Naive B cell (primary cell): ENCODE measurements around the gene ARHGAP25. TPM values are rescaled to one million over a fixed set of nuclear protein-coding genes. Genes with fewer than 3 reads are reported as not detected.
A peak's percentile ranks its signal among the peaks of the same experiment; 100 is the strongest.

Experiments used
- ATAC-seq, 2 donors: fragments of 150-1000 bp; cut with Tn5 transposase; 2 replicates each; pipeline ENCODE4 v1.10.0; 2021; ENCODE audit warnings: low read depth in 2 of 2, mild to moderate bottlenecking in 2 of 2, moderate library complexity in 2 of 2
- DNase-seq: peaks from one replicate; pipeline ENCODE4 v3.0.0; 2022
- H3K27ac Mint-ChIP-seq, 6 donors: one replicate each; pipeline ENCODE4 v1.8.0; 2020 to 2022; ENCODE audit warnings: mild to moderate bottlenecking in 6 of 6, mixed read lengths in 6 of 6, moderate library complexity in 5 of 6, inconsistent platforms in 2 of 6
- H3K27me3 Mint-ChIP-seq, 3 donors: one replicate each; pipeline ENCODE4 v1.8.0; 2021 to 2022; ENCODE audit warnings: mixed read lengths in 3 of 3, mild to moderate bottlenecking in 1 of 3
- H3K36me3 Mint-ChIP-seq, 2 donors: one replicate each; pipeline ENCODE4 v1.8.0; 2020 to 2022; ENCODE audit warnings: mixed read lengths in 2 of 2, inconsistent platforms in 1 of 2, mild to moderate bottlenecking in 1 of 2
- H3K4me1 Mint-ChIP-seq, 3 donors: one replicate each; pipeline ENCODE4 v1.8.0; 2020 to 2022; ENCODE audit warnings: mixed read lengths in 3 of 3, inconsistent platforms in 1 of 3, mild to moderate bottlenecking in 1 of 3, moderate library complexity in 1 of 3
- H3K4me3 Mint-ChIP-seq, 8 donors: one replicate each; pipeline ENCODE4 v1.8.0; 2020 to 2022; ENCODE audit warnings: mild to moderate bottlenecking in 8 of 8, mixed read lengths in 8 of 8, moderate library complexity in 8 of 8, inconsistent platforms in 2 of 8
- H3K9me3 Mint-ChIP-seq, 7 donors: one replicate each; pipeline ENCODE4 v1.8.0; 2020 to 2022; ENCODE audit warnings: mixed read lengths in 7 of 7, mild to moderate bottlenecking in 5 of 7, inconsistent platforms in 2 of 7, moderate library complexity in 1 of 7
- polyA plus RNA-seq, 6 donors: library from polyadenylated mRNA; unstranded; fragments of 300-500 nt; fragmentation: Illumina TruSeq; gene quantifications; one replicate each; pipeline ENCODE4 v1.2.3, GENCODE V29; 2021; ENCODE audit warnings: low read depth in 6 of 6

ARHGAP25 gene
- polyA plus RNA-seq, 6 donors from 2014 or later, result 45.1 to 164 (median 107) TPM

- no peaks in the 10 kb centered on the region for H3K9me3 Mint-ChIP-seq
- no peak overlapping the region for H3K4me3 Mint-ChIP-seq
- no peak for DNase-seq
- peak overlapping the region in 3 of 6 donors; percentile 32 to 83 (median 67) for H3K27ac Mint-ChIP-seq
- no peaks in the 10 kb centered on the region for H3K27me3 Mint-ChIP-seq
- ATAC-seq, result no peak
- H3K4me1 Mint-ChIP-seq, result peaks cover 56 to 67% (median 65%) of the 10 kb centered on the region in 3 donors
- H3K36me3 Mint-ChIP-seq, result peaks cover 0 to 6% of the 10 kb centered on the region in 2 donors
Observed at GRCh38 chr2:68750592-68751396, 16.2 kb downstream of the ARHGAP25 start.

- Mint-ChIP-seq H3K4me1 (peaks cover 55 to 66% (median 64%) of the 10 kb centered on the region in 3 donors), H3K9me3 (no peaks in the 10 kb centered on the region), H3K27ac (peak overlapping the region; percentile 41 to 89 (median 74)), H3K27me3 (no peaks in the 10 kb centered on the region), H3K36me3 (peaks cover 5 to 8% of the 10 kb centered on the region in 2 donors), H3K4me3 (peak overlapping the region in 6 of 8 donors; percentile 46 to 75 (median 68))
- DNase-seq (peak; percentile 82), ATAC-seq (peak; percentile 95 to 99)
Observed at GRCh38 chr2:68751397-68752339, 17.1 kb downstream of the ARHGAP25 start.

- Mint-ChIP-seq H3K4me1 (peaks cover 50 to 61% (median 53%) of the 10 kb centered on the region in 3 donors), H3K4me3 (peak overlapping the region in 6 of 8 donors; percentile 15 to 73 (median 54)), H3K27ac (peak overlapping the region; percentile 47 to 94 (median 72)), H3K36me3 (peaks cover 11 to 12% of the 10 kb centered on the region in 2 donors), H3K27me3 (no peaks in the 10 kb centered on the region), H3K9me3 (peaks cover 0 to 4% (median 0%) of the 10 kb centered on the region in 7 donors)
- DNase-seq (no peak), ATAC-seq (peak in 1 of 2 donors; percentile 42)
Observed at GRCh38 chr2:68753318-68753717, 18.7 kb downstream of the ARHGAP25 start.

GRCh38 chr2:68755071-68755470 lies 20.5 kb downstream of the ARHGAP25 start:
- ATAC-seq, result no peak
- peak overlapping the region in 4 of 6 donors; percentile 16 to 79 (median 50) for H3K27ac Mint-ChIP-seq
- DNase-seq, result no peak

DNA sequence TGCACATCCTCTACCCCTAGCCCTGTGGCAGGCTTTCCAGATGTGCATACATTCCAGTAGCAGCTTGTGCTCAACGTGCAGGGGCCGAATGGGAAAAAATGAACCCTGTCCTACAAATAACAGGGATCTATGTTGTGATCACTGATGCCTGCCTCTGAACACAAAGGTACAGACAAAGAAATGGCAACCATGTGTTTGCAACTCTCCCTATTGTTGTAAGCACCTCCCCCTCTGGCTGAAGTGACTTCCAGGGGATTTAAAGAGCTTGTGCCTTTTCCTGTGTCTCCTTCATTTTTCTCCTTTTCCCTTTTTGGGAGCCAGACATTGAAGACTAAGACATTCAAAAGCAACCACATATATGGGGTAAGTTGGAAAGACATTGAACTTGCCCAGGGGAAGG lies 21.6 kb downstream of the ARHGAP25 start:
- Mint-ChIP-seq H3K4me1 (peaks cover 50 to 66% (median 56%) of the 10 kb centered on the region in 3 donors), H3K36me3 (peaks cover 11 to 12% of the 10 kb centered on the region in 2 donors), H3K4me3 (no peak overlapping the region), H3K9me3 (peaks cover 0 to 4% (median 0%) of the 10 kb centered on the region in 7 donors), H3K27me3 (no peaks in the 10 kb centered on the region), H3K27ac (peak overlapping the region in 3 of 6 donors; percentile 59 to 82 (median 62))
- ATAC-seq, result no peak
- no peak for DNase-seq

More at GRCh38 chr2:68755071-68755470, 20.5 kb downstream of the ARHGAP25 start:
- Mint-ChIP-seq H3K36me3 (peaks cover 11 to 12% of the 10 kb centered on the region in 2 donors), H3K9me3 (peaks cover 0 to 4% (median 0%) of the 10 kb centered on the region in 7 donors), H3K4me3 (peak overlapping the region in 3 of 8 donors; percentile 14 to 47 (median 33)), H3K4me1 (peaks cover 52 to 65% (median 55%) of the 10 kb centered on the region in 3 donors), H3K27me3 (no peaks in the 10 kb centered on the region)

- Mint-ChIP-seq H3K4me1 (peaks cover 51 to 66% (median 56%) of the 10 kb centered on the region in 3 donors), H3K27me3 (no peaks in the 10 kb centered on the region), H3K9me3 (peaks cover 0 to 4% (median 0%) of the 10 kb centered on the region in 7 donors), H3K36me3 (peaks cover 11 to 12% of the 10 kb centered on the region in 2 donors), H3K27ac (peak overlapping the region in 2 of 6 donors; percentile 9 to 59), H3K4me3 (no peak overlapping the region)
- ATAC-seq, result no peak
- DNase-seq, result no peak
Observed at GRCh38 chr2:68757081-68757480, 22.5 kb downstream of the ARHGAP25 start.

GRCh38 chr2:68762100-68762499 lies 27.5 kb downstream of the ARHGAP25 start:
- H3K27ac Mint-ChIP-seq, result peak overlapping the region; percentile 94 to 99 (median 96)
- H3K27me3 Mint-ChIP-seq, result no peaks in the 10 kb centered on the region
- H3K36me3 Mint-ChIP-seq, result peaks cover under 1 to 2% of the 10 kb centered on the region in 2 donors
- peak overlapping the region in 4 of 8 donors; percentile 46 to 75 (median 68) for H3K4me3 Mint-ChIP-seq
- no peak for DNase-seq
- peaks cover 64 to 67% (median 65%) of the 10 kb centered on the region in 3 donors for H3K4me1 Mint-ChIP-seq
- H3K9me3 Mint-ChIP-seq, result no peaks in the 10 kb centered on the region
- ATAC-seq, result no peak

- H3K27me3 Mint-ChIP-seq, result no peaks in the 10 kb centered on the region
- no peaks in the 10 kb centered on the region for H3K9me3 Mint-ChIP-seq
Observed at GRCh38 chr2:68762665-68763064, 28.1 kb downstream of the ARHGAP25 start.

GRCh38 chr2:68764041-68764805 lies 29.6 kb downstream of the ARHGAP25 start:
- DNase-seq (no peak), ATAC-seq (no peak)
- peak overlapping the region; percentile 15 to 93 (median 84) for H3K4me3 Mint-ChIP-seq
- H3K27me3 Mint-ChIP-seq, result no peaks in the 10 kb centered on the region
- no peaks in the 10 kb centered on the region for H3K9me3 Mint-ChIP-seq
- no peaks in the 10 kb centered on the region for H3K36me3 Mint-ChIP-seq
- peaks cover 71 to 79% (median 76%) of the 10 kb centered on the region in 3 donors for H3K4me1 Mint-ChIP-seq
- H3K27ac Mint-ChIP-seq, result peak overlapping the region; percentile 92 to 99 (median 96)

More at GRCh38 chr2:68762665-68763064, 28.1 kb downstream of the ARHGAP25 start:
- peak; percentile 72 for DNase-seq
- peak; percentile 67 to 71 for ATAC-seq
- peak overlapping the region; percentile 94 to 99 (median 96) for H3K27ac Mint-ChIP-seq
- H3K4me3 Mint-ChIP-seq, result peak overlapping the region in 7 of 8 donors; percentile 46 to 75 (median 65)
- no peaks in the 10 kb centered on the region for H3K36me3 Mint-ChIP-seq
- peaks cover 70 to 72% (median 70%) of the 10 kb centered on the region in 3 donors for H3K4me1 Mint-ChIP-seq

GRCh38 chr2:68764806-68765311 lies 30.2 kb downstream of the ARHGAP25 start:
- DNase-seq (no peak), ATAC-seq (no peak)
- Mint-ChIP-seq H3K4me1 (peaks cover 73 to 80% (median 77%) of the 10 kb centered on the region in 3 donors), H3K4me3 (peak overlapping the region; percentile 15 to 93 (median 84)), H3K9me3 (no peaks in the 10 kb centered on the region), H3K36me3 (no peaks in the 10 kb centered on the region), H3K27me3 (no peaks in the 10 kb centered on the region), H3K27ac (peak overlapping the region; percentile 92 to 99 (median 96))

GRCh38 chr2:68765739-68766375 lies 31.2 kb downstream of the ARHGAP25 start:
- peak overlapping the region; percentile 71 to 93 (median 89) for H3K4me3 Mint-ChIP-seq
- peaks cover 82 to 90% (median 84%) of the 10 kb centered on the region in 3 donors for H3K4me1 Mint-ChIP-seq
- H3K36me3 Mint-ChIP-seq, result no peaks in the 10 kb centered on the region
- ATAC-seq (no peak), DNase-seq (no peak)
- no peaks in the 10 kb centered on the region for H3K27me3 Mint-ChIP-seq
- peak overlapping the region; percentile 99 to 100 (median 100) for H3K27ac Mint-ChIP-seq
- no peaks in the 10 kb centered on the region for H3K9me3 Mint-ChIP-seq
